Measurements from ENCODE around the gene DEFB128.

GRCh38 chr20:221258-221830 lies 31.8 kb upstream of the DEFB128 start:
- TF ChIP-seq CTCF (IDR thresholded peaks at IDR 0.05) (no peak), EP300 (IDR thresholded peaks at IDR 0.05) (no peak)

All from ovary (tissue), 3 donors.